SK-N-DZ (cell line): ENCODE results near the gene BANP.

ENCODE experiments used
- DNase-seq: peaks from one replicate; pipeline ENCODE4 v3.0.0-alpha.2; 2015; ENCODE audit warnings: low spot score

BANP gene

DNA sequence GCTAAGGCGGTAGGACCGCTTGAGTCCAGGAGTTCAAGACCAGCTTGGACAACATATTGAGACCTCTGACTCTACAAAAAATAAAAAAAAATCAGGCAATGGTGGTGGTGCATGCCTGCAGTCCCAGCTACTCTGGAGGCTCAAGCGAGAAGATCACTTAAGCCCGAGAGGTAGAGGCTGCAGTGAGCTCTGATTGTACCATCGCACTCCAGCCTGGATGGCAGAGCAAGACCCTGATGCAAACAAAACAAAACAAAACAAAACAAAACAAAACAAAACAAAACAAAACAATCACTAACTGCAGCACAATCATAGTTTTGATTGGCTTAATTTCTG, 2.5 kb upstream of the BANP start:
- no peak for DNase-seq

DNA sequence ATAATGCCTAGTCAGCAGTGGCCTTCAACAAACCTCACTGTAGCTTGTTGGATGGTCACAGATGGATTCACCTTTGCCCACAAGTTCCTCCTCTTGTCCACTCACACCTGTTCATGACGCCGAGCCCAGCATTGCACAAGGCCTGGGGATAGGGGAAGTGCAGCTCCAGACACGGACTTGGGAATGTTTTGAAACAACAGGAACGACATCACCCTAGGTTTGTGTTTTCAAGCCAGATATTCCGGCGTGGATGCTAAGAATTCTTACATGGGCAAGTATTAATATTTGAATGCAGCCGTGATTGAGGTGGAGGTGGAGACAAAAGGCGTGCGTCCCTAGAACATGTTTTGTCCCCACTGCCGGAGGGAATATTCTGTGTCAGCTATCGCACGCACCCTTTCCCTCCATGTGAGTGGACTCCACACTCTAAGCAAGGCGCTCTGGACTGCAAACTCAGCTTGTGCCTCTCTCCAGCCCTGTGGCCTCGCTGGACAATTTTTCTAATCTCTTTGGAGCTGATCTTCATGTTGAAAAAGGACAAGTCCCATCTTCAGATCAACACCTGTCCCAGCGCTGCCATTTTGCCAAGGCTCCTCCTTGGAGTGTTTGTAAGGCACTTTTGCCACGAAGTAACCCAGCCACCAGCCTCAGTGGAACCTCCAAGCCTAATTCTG, 2.0 kb upstream of the BANP start:
- no peak for DNase-seq

DNA sequence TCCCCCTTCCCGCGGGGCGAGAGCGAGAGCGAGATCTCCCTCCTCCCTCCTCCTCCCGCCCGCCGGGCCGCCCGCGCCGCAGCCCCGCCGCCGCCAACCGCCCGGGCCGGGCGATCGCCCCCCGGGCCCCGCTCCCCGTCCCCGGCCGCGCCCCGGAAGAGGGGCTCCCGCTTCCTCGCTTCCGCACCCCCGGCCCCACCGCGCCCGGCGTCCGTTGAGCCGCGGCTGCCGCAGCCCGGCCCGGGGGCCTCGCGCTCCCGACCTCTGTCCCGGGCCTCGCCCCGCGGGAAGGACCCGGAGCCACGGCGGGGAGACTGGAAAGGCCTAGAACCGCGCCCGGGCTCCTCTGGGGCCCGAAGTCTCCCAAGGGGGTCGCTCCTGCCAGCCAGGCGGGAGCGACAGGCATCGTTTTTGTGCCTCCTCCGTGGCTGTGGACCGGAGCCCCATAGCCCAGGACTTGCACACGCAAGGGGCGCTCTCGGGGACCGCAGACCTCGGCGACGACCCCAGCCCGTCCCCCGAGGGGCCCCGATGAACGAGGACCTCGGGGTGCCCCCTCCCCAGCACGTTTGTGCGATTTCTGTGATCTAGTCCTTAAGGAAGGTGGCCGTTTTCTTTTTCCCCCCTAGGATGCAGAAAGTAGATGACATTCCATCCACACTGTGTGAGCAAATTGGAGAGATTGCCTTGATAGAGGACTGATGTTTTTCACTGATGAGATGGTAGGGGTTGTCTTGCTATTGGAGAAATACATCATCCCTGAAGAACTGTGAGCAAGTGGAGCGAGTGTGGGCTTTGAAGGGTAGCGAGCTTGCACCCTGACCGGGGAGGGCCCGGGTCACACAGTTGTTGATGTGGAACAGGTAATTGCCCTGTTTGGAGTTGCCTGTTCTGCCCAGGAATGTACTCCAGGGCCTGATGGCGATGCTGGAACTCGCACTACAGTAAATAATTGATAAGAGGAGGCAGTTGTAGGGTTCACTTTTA, 611 bp downstream of the BANP start:
- no peak for DNase-seq

DNA sequence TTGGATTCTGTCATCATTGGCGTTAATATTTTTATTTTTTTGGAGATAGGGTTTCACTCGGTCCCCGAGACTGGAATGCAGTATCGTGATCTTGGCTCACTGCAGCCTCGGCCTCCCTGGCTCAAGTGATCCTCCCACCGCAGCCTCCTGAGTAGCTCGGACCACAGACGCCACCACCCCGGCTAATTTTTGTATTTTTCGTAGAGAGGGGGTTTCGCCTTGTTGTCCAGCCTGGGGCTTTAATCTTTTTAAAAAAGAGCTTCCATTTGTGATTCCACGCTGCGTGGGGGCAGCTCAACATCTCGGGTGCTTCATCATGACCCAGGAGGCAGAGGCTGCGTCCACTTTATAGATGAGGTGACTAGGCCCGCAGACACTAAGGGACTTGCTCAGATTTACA, 1.5 kb downstream of the BANP start:
- no peak for DNase-seq

DNA sequence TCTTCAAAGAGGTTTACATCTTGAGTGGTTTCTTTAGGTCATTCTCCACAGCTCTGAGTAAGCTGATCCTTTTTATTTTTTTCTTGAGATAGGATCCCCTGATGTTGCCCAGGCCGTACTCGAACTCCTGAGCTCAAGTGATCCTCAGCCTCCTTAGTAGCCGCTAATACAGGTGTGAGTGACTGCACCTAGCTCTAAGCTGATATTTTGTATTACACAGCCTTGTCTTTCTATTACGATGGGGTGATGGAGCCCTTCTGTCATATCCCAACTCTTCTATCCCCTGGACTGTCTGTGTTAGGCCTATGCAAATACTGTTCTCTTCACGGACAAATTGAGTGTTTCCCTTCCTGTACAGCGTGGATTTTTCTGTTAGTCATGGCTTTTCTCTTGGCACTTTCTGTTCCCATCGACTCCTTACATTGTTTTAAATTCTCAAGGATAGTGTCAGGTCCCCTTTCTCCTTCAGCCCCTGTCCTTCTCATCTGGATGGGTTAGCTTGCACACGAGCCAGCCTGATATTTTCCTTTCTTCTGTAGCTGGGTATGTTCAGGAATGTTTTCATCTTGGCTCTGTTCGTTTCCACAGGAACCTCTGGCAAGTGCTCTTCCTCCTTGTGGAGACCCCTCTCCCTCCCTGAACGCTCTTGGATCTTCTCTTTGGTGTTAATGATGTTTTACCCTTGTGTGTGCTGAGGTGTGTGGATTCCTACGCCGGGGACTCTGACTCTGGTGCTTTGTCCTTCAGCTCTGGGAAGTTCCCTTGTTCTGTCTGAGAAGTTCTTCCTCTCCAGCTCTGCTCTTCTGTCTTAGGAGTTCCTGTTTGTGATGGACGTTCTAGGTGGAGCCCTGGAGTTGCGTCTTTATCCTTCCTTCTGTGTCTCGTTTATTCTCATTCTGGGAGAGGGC, 2.3 kb downstream of the BANP start:
- no peak for DNase-seq

DNA sequence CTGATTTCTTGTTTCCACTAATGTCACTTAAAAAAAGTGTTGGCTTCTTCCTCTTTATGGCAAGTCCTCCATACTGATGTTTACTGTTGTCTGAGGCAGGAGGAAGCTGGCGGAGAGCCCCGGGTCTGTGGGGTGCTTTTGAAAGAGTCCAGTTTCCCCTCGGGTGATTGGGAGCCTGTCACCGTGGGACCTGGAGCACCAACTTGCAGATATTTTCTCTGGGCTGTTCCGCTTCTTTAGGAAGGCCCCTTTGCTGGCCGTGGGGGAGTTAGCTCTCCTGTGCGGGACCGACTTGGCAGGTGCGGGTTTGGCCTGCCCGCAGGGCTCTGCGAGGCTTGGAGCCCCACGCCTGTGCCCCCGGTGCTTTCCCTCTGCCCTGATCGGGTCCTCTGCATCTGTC, 3.1 kb downstream of the BANP start:
- no peak for DNase-seq

DNA sequence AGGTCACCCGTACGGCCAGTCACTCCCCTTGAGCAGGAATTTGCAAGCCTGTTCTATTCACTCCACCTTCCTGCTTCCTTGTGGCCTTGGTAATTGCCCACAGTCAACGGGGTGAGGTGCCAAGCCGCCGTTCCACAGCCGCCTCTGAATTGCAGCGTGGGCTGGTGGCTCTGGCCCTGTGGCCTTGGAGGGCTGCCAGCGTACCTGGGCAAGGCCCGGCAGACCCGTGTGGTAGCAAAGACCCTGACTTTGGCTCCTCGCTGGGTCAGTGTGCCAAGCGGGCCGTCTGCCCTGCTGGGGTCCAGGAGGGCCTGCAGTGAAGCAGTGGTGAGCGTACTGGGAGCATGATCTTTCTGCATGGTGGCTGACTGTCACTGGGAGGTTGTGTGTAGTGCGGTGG, 3.6 kb downstream of the BANP start:
- DNase-seq = no peak

DNA sequence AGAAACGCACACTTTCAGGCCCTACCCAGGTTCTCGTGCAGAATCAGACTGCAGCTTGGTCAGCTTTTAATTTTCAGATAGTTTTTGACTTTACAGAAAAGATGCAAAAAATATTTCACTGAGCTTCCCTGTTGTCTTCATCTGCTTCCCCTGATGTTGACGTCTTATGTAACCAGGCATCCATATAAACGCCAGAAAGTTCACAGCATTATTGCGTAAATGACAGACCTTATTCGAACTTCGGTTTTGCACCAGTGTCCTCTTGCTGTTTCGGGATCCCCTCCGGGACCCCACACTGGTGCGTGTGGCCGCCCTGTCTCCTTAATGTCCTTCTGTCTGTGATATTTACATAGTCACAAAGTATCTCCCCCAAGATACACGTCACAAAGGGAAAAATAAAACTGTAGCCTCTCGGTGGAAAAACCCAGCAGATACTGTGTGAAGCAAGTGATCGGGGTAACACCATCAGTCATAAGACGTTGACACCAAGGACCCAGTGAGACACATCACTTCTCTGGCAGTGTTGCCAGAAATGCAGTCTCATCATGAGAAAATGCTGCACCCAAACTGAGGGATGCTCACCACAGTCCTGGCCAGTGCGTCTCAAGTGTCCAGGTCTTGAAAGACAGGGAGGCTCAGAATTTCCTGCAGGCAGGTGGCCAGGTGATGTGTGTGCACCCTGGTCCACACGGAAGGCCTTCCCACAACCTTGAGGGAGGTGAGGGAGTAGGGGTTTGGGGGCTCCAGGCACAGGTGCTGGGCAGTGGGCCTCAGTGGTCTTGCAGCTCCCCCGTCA, 4.3 kb downstream of the BANP start:
- no peak for DNase-seq

DNA sequence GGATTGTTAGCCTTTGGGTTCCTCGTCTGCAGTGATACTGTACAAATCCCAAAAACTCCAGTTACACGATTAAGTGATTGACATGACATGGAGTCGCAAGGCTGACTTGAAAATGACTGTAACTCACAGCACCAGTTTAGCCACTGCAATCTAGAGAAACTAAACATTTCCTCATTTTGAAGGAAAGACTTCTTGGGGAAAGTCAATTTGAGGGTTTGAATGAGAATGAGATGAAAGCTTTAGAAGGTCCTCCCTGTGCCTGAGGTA, 4.8 kb downstream of the BANP start:
- DNase-seq = no peak

DNA sequence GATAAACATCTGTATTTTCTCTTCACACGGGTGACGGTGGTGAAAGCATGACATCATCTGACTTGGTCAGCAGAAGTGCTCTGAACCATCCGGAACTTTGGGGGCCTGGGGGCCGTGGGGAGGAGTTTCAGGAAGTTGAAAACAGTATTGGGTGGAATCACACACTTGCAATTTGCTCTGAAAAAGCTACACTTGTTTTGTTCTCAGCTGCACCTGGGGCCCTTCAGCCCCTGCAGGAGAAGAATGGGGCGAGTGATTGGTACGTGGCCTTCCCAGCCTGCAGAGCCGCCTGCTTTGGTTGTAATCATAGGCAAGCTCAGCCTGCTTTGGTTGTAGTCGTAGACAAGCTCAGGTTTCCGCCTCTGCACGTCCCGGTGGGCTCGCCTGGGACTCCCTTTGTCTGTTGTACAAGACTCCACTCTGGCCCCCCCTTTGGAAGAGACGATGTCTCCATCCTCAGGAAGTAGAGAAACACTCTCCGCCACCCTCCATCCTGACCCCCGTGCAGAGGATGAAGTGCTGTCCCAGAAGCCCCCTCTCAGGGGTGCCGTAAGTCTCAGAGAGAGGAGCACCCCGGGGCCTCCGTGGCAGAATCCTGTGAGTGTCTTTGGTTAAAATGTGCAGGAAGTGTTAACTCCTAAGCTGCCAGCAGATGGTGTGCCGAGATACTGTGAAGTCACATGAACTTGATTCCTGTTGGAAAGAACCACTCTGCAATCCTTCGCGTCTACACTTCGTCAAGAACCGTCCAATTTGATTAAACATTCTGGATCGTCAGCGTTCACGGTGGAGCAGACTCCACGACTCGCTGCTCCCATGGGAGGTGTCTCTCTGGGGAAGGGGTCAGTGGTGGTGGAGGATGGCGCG, 5.4 kb downstream of the BANP start:
- peak; percentile 76 for DNase-seq

DNA sequence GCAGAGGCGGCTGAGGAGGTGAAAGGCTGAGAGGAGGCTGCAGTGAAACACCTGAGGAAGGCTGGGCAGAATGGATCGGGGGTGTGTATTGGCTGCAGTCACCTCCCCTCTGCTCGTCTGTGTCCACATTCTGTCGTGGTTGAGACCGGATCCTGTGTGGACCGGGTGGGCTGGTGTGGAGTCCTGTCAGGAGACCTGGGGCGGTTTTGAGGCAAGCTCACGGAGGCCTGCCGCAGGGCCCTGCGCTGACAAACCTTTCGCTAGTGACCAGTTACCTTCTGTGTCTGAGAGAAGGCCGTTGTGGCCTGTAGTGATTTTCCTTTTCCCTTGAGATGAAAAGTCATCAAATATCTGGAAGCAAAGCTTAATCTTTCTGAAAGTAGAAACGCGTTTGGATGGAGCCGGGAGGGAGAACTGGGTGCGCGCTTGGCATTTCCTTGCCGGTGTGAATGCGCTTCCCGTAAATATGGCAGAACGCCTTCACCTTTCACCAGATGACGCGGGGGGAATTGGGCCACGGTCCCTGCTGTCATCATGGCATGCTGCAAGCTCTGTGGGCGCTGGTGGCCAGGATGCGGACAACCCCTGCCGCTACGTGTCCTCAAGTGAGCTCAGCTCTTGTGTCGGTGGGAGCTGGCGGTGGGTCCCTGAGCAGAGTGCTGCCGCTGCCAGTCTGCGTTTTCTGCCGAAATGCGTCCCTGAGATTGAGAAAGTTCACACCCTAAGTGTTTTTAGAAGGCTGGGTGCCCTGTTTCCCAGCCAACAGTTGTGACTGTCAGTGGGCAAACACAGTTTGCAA, 6.3 kb downstream of the BANP start:
- no peak for DNase-seq

DNA sequence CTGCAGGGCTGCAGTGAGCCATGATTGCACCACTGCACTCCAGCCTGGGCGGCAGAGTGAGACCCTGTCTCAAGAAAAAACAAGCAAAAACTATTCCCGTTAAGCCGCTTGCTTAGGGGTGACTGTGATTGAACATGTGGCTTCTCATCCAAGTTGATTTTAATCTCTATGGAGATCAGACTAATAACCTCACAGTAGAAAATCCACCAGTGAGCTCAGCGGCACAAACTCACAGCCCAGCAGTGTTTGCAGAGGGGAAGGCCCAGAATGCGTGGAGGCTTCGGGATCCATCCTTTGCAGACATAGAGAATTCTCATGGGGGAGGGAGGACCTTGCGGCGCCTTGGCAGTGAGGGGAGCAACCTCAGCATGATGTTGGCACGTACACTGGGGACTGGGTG, 7.4 kb downstream of the BANP start:
- no peak for DNase-seq

DNA sequence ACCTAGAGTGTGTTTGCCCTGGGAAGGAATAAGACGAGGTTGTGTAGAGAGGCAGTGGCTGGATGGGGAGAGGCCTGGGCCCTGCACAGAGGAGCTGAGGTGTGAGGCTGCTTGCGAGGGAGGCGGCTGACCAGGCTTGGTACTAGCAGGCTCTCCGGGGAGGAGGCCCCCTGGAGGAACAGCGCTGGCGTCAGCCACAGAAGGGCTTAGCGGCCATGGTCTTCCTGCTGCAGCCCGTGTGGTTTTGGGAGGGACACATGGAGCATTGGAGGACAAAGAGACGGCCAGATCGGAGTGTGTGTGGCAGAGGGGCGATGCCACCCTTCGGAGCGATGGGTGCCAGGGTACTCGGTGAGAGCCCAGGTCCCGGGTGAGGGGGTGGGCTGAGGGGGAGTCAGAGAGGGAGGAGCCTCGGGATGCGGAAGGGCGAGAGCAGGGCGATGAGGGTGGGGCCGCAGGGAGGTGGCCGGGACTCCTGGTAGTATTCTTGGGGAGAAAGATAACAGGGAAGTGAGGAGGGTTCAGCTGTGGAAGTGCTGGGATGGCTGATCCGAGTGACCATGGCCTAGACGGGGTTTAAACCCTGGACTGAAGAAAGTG, 8.3 kb downstream of the BANP start:
- DNase-seq = no peak

DNA sequence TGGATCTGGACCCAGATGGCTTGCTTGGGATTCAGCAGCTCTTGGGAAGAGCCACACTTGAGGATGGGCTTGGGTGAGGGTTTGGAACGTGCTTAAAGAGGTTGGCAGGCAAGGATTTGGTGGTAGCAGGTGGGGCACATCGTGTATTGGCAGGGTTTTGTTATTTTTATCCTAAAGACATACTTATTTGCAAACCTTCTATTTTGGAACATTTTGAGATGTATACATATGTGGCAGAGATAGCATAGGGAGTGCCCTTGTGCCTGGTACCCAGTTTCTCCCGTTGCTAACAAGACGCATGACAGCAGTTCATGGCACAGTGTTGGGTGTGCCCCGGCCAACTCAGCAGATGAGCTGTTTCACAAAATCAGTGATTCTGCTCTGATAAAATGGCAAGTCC, 9.1 kb downstream of the BANP start:
- no peak for DNase-seq

DNA sequence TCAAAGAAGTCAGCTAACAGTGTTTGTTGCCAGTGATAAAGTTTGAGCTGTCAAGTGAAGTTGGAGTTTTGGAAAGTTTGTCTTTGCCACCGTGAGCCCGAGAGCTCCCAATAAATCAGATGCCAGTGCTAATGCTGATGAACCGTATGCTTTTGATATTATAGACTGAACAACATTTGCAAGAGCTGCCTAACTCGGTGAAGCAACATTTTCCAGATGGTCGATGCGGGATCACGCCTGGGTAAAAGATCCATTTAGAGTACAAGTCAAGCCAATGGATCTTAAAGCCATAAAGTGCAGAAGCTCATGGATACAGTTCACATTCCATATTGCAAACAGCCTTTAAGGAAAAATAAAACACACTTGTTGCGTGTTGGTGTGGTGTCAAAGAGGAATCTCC, 9.6 kb downstream of the BANP start:
- DNase-seq = no peak

DNA sequence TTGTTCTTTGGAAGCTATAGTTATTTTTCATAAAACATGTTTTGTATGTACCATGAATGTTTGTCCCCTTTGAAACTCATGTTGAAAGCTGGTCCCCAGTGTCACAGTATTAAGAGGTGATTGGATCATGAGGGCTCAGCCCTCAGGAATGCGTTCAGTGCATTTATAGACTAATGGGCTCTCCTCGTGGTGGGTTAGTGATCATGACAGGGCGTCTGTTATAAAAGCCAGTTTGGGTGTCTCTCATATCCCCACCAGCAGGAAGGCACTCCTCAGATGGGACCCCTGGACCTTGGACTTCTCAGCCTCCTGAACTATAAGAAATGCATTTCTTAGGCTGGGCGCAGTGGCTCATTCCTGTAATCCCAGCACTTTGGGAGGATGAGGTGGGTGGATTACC, 10.4 kb downstream of the BANP start:
- DNase-seq = no peak

DNA sequence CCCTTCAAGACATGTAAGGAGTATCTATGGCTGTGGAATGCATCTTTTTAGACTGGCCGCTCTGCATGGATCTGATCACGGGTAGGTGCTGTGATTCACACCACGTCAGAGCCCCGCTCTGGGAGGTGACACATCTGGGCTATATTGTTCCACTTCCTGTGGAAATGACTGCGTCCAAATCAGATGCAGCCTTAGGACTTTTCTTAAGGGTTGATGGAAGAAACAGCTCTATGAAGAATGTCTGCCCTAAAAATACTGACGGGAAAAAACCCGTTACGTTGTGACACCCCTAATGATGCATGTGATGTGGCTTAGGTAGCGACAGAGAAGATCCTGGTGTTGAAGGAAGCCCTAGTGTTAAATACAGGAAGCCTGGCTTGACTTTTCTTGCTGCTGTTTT, 12.2 kb downstream of the BANP start:
- no peak for DNase-seq

DNA sequence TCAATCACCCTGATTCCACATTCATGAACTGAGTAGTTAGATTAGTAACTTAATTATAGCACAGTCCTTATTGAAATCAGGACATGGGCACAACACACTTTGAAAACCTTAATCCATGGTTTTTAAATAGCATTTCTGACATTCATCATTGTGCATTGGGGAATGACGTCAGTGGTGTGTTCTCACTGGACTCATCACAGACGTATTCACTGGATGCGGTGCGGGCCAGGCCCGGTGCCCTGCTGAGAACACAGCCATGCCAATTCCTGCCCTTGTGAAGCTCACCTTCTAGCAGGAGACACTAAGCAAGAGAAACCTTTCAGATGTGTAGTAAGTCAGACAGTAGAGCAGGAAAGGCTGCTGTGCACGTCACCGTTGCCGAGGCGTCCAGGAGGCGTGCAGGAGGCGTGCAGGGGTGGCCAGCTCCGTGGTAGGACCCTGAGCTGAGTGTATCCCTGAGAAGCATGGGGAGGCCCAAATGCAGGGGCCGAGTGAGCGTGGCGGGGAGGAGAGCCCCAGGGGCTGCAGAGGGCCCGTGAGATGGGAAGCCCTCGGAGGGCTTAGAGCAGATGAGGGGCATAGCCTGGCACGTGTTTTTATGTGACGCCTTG, 12.9 kb downstream of the BANP start:
- no peak for DNase-seq

DNA sequence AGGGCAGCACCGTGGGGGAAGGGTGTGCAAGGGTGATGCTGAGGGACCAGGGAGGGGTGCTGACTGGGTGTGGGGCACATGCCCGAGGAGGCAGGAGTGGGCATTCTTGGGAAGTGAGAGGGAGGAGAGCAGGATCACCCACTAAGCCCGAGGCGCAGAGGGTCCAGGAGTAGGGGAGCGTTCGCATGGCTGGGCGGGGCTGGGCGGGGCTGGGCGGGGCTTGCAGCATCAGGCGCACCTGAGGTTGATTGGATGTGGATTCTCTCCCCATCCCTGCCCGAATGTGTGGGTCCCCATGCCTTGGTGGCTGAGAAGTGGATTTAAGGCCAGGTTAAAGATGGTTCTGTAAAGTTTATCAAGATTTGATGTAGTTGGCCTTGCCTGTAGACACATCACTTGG, 14.2 kb downstream of the BANP start:
- no peak for DNase-seq
